PC-9 (cell line): Measurements from ENCODE around the gene PKNOX2.

Experiments
- EZH2 ChIP-seq: fragments of 200-600 bp; sonication (generic); IDR thresholded peaks from 2 replicates; pipeline ENCODE4 v1.8.0; 2017; ENCODE audit warnings: antibody characterized with exemption, low read depth
- TF ChIP-seq, protein P1 (sequence below): fragments of 200-600 bp; sonication (generic); conservative IDR thresholded peaks from 2 replicates; pipeline ENCODE4 v1.6.1; 2017; ENCODE audit warnings: mixed run types, antibody characterized with exemption, mild to moderate bottlenecking, moderate library complexity

DNA sequence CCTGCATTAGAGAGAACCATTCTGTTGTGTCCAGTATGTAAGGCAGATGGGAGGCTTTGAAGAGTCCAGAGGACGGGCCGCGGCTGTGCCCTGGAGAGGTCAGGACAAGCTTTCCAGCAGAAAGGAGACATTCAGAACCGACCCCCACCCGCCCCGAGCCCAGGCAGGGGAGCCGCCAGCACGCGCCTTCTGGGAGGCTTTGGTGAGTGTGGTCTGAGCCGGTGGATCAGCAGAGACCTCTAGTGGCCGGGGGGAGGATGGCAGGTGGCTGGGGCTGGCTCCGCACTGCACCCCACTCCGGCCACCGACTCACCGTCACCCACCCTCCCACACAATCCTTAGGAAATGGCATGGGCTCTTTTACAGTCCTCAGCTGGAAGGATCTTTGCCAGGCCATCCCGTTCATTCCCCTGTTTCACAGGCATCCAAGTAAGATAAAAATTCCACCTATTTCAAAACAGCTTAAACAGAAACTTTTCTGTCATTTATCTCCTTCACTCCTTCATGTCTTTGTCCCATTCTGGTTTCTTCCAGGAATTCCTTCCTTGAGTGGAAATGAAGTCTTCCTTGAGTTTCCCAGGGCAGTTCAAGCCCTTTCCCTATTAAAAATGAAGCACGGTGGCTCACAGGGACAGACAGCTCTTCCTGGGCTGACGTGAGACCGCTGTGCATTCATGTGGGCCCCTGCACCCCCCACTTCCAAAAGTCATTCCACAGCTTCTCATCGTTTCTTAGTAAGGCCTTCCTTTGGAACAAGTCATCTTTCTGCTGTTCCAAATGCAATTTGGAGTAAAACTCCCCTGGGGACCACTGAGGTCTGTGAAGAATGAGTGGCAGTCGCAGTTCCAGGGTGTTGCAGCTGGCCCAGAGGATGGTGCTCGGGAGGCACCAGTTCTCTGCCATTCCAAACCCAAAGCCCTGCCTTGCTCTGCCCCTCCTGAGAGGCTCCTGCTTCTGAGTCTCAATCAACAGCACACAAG, 240.6 kb downstream of the PKNOX2 start:
- TF ChIP-seq, protein P1, sequence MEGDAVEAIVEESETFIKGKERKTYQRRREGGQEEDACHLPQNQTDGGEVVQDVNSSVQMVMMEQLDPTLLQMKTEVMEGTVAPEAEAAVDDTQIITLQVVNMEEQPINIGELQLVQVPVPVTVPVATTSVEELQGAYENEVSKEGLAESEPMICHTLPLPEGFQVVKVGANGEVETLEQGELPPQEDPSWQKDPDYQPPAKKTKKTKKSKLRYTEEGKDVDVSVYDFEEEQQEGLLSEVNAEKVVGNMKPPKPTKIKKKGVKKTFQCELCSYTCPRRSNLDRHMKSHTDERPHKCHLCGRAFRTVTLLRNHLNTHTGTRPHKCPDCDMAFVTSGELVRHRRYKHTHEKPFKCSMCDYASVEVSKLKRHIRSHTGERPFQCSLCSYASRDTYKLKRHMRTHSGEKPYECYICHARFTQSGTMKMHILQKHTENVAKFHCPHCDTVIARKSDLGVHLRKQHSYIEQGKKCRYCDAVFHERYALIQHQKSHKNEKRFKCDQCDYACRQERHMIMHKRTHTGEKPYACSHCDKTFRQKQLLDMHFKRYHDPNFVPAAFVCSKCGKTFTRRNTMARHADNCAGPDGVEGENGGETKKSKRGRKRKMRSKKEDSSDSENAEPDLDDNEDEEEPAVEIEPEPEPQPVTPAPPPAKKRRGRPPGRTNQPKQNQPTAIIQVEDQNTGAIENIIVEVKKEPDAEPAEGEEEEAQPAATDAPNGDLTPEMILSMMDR = peak; percentile 91
- no peak for TF ChIP-seq EZH2
